AG09319 (cell line): ENCODE data around the gene LUZP1.
"Not testable (repeated sequence)": the region's sequence is repeated elsewhere in the genome, so short reads cannot be mapped to it uniquely, and the experiment has no call there.

Experiments used
- DNase-seq: peaks from one replicate; pipeline ENCODE4 v3.0.0-alpha.2; 2010; ENCODE audit warnings: low read depth; ENCODE audit errors: extremely low read depth
- CTCF ChIP-seq: IDR thresholded peaks from 2 replicates; pipeline ENCODE4 v1.5.1; 2011; ENCODE audit warnings: low read depth, mild to moderate bottlenecking, inconsistent platforms, low read length, moderate library complexity

LUZP1 gene

GRCh38 chr1:23196627-23197328 lies 28.1 kb upstream of the LUZP1 start:
- no peak for TF ChIP-seq CTCF
- peak; percentile 54 for DNase-seq

- no peak for TF ChIP-seq CTCF
- DNase-seq: no peak
Observed at GRCh38 chr1:23194119-23194984, 25.7 kb upstream of the LUZP1 start.

- DNase-seq: no peak
- no peak for TF ChIP-seq CTCF
Observed at GRCh38 chr1:23193391-23194118, 24.9 kb upstream of the LUZP1 start.

GRCh38 chr1:23191199-23191598 lies 22.5 kb upstream of the LUZP1 start:
- no peak for DNase-seq
- no peak for TF ChIP-seq CTCF

- not testable (repeated sequence) for DNase-seq
Observed at GRCh38 chr1:23188936-23189452, 20.3 kb upstream of the LUZP1 start.

GRCh38 chr1:23188434-23188884 lies 19.8 kb upstream of the LUZP1 start:
- no peak for TF ChIP-seq CTCF
- no peak for DNase-seq

- TF ChIP-seq CTCF: no peak
- DNase-seq: no peak
Observed at GRCh38 chr1:23187637-23188036, 19.0 kb upstream of the LUZP1 start.
